ENCODE data around the gene RYK. TPM values are rescaled to one million over a fixed set of nuclear protein-coding genes. Genes with fewer than 3 reads are reported as not detected.
"Not testable (repeated sequence)": the region's sequence is repeated elsewhere in the genome, so short reads cannot be mapped to it uniquely, and the experiment has no call there.

RYK gene
- total RNA-seq, 1 donor from 2014 or later: 37.5 TPM

DNA sequence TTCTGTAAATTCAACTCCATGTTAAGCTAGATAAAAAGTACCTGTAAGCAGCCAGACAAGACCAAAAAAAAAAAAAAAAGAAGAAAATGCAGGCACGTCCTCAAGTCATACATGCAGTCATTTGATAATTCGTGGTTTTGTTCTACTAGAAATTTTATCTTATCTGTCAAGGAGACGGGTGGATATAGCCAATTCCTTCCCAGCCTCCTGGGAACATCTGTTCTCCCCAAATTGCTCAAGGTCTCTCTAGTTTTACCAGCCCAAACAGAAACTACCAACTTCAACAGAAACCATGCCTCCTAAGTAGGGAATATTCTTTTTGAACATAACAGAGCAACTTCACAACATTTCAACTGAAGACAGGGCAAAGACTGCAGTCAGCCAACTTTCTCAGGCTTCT, 19.5 kb downstream of the RYK start:
- intact Hi-C loops (cut with micrococcal nuclease): no loop called here
- ATAC-seq: peak; percentile 43
- no peak for DNase-seq

DNA sequence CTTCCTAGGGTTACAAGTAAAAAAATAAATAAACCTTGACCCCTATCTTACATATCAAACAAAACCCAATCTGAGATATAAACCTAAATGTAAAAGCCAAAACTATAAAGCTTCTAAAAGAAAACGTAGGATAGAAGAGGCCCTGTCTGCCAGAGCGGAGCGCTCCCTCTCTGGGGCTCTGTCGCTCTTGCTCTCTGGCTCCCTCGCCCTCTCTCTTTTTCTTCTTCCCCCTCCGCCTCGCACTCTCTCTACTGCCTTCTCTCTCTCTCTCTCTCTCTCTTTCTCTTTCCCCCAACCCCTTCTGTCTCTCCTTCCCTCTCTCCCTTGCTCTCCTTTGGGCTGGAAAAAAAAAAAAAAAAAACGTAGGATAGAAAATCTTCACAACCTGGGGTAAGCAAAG, 21.6 kb downstream of the RYK start:
- DNase-seq: no peak
- intact Hi-C loops (cut with micrococcal nuclease): no loop called here
- no peak for ATAC-seq

DNA sequence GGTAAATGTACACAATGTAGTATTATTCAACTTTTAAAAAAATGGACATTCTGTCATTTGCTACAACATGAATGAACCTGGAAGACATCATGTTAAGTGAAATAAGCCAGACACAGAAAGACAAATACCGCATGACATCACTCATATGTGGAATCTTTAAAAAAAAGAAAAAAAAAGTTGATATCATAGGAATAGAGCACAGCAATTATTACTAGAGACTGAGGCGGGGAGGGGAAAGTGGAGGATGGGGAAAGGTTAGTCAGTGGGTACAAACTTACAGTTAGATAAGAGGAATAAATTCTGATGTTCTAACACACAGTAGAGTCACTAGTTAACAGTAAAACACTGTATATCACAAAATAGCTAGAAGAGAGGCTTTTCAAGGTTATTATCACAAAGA, 22.2 kb downstream of the RYK start:
- DNase-seq (no peak), ATAC-seq (no peak)

DNA sequence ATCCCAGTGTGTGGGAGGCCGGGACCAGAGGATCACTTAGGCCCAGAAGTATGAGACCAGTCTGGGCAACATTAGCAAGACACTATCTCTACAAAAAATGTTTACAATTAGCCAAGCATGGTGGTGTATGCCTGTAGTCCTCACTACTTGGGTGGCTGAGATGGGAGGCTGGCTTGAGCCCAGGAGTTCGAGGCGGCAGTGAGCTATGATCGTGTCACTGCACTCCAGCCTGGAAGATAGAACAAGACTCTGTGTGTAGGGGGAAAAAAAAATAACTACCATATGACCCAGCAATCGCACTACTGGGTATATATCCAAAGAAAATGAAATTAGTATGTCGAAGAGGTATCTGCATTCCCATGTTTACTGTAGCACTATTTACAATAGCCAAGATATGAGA, 22.6 kb downstream of the RYK start:
- peak; percentile 35 for ATAC-seq
- DNase-seq: no peak
- intact Hi-C loops (cut with micrococcal nuclease): no loop called here

More for the DNA sequence above, 22.2 kb downstream of the RYK start:
- intact Hi-C loops (cut with micrococcal nuclease): no loop called here

DNA sequence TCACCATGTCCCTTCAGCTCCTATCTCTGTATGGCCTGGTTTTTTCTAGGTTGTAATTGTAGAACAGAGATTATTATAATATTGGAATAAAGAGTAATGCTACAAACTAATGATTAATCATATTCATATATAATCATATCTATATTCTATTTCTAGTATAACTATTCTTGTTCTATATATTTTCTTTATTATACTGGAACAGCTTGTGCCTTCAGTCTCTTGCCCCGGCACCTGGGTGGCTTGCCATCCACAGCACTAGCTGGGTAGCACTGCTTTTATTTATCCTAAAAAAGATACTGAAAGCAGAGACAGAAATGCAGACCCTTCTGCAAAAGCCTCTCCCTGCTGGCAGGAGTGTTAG, 25.9 kb downstream of the RYK start:
- intact Hi-C loops (cut with micrococcal nuclease); DNase-seq; ATAC-seq: not testable (repeated sequence)

DNA sequence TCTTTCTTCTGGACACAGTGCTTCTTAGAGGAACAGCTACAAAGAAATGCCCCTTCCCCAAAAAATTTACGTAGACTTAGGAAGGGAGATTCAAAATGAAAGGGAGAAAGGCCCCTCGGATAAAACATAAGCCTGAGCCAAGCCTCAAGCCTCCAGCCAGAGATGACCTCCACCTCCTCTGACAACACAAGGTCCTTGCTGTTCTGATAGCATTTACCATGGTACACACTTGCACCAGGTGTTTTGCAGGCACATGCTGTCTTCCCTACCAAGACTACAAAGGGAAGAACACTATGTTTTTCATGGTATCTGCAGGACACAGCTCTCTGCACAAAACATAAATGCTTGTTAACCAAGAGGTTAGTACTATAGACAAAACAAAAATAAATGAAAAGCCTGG, 27.8 kb downstream of the RYK start:
- DNase-seq (no peak), ATAC-seq (peak; percentile 64)
- intact Hi-C loops (cut with micrococcal nuclease): no loop called here

DNA sequence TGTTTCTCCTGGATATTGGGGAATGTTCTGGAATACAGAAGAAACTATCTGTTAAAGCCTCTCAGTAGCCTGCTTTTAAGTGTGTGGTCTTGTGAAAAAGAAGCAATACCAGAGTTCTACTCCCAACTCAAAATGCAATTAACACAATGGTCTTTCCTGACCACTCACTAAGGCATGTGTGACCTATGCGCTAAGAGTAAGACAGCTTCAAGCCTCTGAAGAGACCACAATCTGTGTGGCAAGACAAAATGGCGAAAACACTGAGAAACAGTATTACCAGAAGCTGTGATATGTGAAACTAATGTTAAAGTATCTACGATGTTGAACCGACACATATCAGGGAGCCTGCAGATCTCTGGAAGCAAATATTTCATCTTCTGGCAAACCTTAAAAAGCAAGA, 33.8 kb downstream of the RYK start:
- ATAC-seq: no peak
- intact Hi-C loops (cut with micrococcal nuclease): no loop called here
- no peak for DNase-seq

DNA sequence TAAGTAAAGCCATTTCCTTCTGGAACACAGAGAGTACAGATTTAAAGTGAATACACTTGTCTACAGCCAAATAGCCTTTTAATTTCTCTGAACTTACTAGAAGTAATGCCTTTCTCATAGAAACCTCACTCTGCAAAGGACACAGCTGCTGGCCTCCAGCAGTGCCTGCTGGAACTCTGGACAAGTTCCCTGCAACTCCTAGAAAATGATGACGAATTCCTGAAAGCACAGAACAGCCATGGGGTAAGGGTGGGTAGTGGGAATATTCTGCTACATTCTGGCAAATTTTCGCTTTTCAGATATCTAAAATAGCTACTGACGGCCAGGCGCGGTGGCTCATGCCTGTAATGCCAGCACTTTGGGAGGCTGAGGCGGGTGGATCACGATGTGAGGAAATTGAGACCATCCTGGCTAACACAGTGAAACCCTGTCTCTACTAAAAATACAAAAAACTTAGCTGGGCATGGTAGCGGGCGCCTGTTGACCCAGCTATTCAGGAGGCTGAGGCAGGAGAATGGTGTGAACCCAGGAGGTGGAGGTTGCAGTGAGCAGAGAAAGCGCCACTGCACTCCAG, 34.4 kb downstream of the RYK start:
- intact Hi-C loops (cut with micrococcal nuclease): no loop called here
- no peak for DNase-seq
- ATAC-seq: no peak

DNA sequence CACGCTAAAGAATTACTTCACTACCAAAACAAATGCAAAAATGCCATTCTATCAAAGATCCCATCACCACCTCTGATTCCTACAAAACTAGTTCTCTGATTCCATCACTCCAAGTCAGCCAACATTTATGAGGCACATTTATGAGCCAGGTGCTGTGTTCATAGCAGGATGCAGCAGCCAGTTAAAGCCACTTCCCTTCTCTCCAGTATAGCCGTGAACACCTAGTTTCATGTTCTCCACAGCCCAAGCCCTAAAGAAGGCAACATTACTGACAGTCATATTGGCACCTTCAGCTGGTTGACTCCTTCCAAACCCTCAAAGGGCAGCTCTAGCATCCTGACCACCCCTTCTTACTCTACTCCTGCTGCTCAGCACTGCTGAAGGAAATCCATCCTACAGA, 36.4 kb downstream of the RYK start:
- ATAC-seq: no peak
- intact Hi-C loops (cut with micrococcal nuclease): loop anchor here (5.0 kb wide), 1 partner anchor 83 kb away; no protein-coding TSS in a partner anchor
- DNase-seq: no peak

DNA sequence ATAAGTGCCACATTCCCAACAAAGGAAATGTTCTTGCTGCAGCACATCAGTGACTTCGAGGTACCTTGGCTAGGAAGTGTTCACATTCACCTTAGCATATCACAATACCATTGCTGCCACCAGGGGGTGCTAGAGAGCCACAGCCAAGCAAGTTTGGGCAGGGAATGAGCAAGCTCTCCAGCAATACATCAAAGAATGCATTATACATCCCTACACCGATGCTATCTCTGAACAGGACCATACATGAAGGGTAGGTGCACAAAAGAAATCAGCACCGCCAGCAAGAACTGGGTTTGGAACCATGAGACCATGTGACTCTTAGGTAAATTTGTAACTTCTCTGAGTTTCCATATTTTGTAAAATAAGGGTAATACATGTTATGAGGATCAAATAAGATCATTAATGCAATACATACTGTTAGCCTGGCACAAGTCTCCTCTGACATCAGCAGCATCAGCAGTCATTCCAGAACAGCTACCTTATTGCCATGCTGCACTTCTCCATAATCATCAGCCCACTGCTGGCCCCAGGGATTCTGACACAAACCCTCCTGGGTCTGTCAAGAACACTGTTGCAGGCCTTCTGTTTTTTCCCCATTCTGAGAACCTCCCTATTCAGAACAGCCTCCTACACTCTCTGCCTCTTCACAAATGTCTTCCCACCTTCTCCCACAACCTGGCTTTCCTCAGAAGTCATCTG, 37.5 kb downstream of the RYK start:
- intact Hi-C loops (cut with micrococcal nuclease): loop anchor here (5.0 kb wide), 1 partner anchor 84 kb away; no protein-coding TSS in a partner anchor
- DNase-seq (peak; percentile 83), ATAC-seq (peak; percentile 90)

DNA sequence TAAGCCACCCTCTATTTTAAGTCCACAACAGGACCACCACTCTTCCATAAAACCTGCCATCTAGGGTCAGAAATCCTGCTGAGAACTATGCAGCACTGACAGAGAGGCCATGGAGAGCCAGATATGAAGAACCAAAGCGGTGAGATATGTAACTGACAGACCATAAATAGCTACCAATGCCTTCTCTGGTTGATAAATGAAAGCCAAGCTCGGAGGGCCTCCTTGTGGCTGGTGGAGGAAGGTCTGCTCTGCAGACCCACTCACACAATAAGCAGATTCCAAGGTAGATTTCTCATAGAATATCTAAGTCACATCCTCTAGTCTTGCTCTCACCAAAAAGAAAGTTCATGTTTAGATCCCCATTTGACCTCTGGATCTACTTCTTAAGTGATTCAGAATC, 38.9 kb downstream of the RYK start:
- ATAC-seq: peak; percentile 93
- DNase-seq: no peak
- intact Hi-C loops (cut with micrococcal nuclease): loop anchor here (5.0 kb wide), 1 partner anchor 86 kb away; no protein-coding TSS in a partner anchor

DNA sequence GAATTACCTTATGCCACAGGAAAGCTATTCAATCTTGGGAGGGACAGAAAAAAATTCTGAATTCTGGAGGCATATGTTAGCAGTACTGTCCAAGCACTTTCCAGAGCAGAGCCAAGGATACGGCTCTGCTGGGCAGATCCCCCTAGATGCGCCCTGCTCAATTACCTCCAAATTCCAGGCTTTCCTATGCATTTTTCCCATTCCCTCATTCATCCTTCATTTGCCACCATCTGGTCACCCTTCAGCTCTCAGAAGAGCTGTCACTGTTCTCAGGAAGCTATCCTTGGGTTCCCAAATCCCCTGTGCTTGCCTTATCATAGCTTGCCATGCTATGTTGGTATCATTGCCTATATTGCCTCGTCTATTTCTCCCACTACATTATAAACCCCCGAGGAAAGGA, 45.2 kb downstream of the RYK start:
- DNase-seq (no peak), ATAC-seq (no peak)
- intact Hi-C loops (cut with micrococcal nuclease): loop anchor here (10.0 kb wide), 1 partner anchor 279 kb away; the partner anchor contains the start of genes ANAPC13 and CEP63

DNA sequence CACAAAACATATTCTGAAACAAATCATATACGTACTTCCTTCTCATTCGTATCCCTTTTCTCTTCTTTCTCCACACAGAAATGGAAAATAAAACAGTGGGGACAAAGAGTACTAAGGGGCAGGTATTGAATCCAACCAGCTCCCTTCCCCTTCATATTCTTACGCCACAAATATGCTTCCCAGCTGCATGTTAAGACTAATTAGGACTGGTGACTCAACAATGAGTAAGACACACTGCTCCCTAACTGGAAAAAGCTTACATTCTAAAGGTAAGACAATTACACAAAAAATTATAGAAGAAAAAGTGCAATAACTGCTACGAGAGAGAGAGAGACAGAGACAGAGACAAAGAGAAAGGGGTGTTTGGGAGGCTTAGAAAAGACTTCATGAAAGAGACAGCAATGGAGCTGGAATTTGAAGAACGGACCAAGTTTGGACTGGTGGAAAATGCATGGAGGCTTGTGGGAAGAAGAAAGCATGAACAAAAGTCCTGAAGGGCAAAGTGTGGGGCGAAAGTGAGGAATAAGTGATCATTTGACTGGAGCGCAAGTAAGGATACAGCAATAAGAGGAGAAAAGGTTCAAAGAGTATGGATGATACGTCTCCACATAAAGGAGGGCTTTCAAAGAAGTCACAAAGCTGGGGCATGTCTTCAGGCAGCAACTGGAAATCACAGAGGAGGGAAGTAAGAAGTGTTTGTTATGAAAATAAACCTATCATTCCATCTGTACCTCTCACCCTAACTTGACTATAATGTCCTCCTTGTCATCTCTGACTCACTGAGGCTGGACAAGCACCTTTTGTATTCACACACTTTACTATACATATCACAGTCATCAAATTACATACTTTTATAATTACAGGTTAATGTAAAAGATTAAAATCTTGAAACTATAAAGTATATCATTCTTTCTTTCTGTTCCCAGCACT, 49.2 kb downstream of the RYK start:
- intact Hi-C loops (cut with micrococcal nuclease): loop anchor here (10.0 kb wide), 1 partner anchor 283 kb away; the partner anchor contains the start of genes ANAPC13 and CEP63

DNA sequence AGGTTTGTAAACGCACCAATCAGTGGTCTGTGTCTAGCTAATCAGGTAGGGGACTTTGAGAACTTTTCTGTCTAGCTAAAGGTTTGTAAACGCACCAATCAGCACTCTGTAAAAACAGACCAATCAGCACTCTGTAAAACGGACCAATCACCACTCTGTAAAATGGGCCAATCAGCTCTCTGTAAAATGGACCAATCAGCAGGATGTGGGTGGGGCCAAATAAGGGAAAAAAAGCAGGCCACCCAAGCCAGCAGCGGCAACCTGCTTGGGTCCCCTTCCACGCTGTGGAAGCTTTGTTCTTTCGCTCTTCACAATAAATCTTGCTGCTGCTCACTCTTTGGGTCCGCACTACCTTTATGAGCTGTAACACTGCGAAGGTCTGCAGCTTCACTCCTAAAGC, 50.8 kb downstream of the RYK start:
- intact Hi-C loops (cut with micrococcal nuclease): loop anchor here (10.0 kb wide), 1 partner anchor 285 kb away; the partner anchor contains the start of genes ANAPC13 and CEP63
- not testable (repeated sequence) for DNase-seq, ATAC-seq

More for the DNA sequence above, 49.2 kb downstream of the RYK start:
- ATAC-seq: no peak
- DNase-seq: no peak

DNA sequence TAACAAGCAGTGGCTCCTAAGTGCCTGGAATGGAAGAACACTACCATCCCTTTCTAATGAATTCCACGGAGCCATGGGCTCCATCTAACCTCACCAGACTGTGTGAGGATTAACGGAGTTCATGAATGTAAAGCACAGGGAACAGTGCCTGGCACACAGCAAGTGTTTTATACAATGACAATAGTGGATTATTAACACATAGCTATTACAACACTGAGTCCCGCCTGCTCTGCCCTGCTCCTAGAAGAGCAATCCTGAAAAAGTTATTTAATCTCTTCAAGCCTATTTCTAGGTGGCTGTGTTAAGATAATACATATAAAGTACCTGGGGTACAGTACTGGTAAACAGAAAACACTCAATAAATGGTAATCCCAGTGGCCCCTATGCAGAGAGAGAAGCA, 51.4 kb downstream of the RYK start:
- intact Hi-C loops (cut with micrococcal nuclease): no loop called here
- no peak for ATAC-seq

DNA sequence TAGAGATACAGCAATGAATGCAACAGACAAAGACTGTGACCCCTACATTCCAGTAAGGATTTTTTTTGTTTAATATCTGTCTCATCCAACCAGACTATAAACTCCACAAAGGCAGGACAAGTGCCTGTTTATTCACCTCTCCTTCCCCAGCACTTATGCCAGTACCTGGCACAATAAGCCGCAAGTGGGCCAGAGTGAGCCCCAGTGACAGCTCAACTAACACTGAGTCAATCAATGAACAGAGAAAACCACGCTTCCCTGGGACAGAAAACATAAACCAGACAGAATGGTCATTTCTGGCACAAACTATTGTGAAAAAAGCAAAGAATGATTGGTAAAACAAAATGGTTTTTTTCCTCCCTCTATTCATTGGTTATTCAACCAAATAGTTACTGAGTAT, 52.2 kb downstream of the RYK start:
- no peak for ATAC-seq
- intact Hi-C loops (cut with micrococcal nuclease): no loop called here
- DNase-seq: no peak

More for the DNA sequence above, 51.4 kb downstream of the RYK start:
- DNase-seq: no peak

DNA sequence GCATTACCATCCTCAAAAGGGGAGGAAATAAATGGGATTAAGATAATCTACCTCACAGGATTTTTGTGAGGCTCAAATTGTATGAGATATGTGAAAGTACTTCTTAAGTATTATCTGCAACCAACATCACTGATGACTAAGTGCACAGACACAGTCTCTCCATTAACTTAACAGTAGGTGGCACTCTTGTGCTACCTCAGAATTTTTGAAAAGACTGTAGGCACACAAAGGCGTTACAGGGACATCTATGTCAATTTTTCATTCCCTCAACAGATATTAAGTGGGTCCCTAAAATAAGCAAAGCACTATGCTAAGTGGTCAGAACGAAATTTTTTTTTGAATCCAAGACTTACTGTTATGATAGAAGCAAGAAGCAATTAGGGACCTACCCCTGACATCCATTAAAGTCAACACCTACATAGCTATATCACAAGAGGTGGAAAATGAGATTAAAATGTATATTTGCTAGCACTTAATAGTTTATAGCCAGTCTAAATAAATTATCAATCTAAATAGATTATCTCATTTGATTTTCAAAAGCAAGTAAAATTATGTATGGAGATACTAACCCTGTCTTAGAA, 52.9 kb downstream of the RYK start:
- intact Hi-C loops (cut with micrococcal nuclease): no loop called here
- ATAC-seq: peak; percentile 78

DNA sequence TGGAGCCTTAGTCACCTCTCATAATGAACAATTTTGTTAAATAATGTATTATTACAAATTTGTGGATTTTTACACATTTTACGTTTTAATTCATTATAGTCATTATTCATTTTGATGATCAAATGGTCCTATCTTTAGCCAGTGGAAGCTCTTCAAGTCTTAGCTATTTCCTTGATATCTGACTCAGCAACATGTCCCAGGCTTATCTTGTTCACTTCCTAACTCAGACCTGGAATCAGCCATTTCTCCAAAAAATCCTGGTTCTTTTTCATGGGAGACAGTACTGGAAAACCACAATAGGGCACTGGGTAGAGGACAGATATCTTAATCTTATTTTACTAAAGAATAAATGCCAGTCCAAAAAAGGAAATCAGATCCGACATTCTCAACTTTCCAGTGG, 56.4 kb downstream of the RYK start:
- intact Hi-C loops (cut with micrococcal nuclease): no loop called here
- no peak for ATAC-seq

More for the DNA sequence above, 52.9 kb downstream of the RYK start:
- DNase-seq: no peak

DNA sequence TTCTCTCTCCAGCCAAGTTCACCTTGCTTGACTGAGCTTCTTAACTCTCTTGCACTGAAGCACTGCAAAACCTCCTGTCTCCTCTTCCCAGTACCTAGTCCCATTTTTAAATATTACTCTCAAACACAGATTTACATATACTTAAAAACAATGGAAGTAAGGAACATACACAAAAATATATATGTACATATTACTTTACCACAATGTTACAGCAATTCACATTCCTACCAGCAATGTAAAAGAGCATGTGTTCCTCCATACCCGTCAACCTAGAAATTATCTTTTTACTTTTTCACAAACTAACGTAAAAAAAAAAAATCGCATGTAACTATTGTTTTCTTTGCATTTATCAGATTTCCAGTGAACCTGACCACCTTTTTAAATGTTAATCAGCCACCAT, 60.4 kb downstream of the RYK start:
- ATAC-seq (no peak), DNase-seq (no peak)
- intact Hi-C loops (cut with micrococcal nuclease): no loop called here

More for the DNA sequence above, 56.4 kb downstream of the RYK start:
- DNase-seq: no peak
